ENCODE results near the gene DCD.
"Not testable (repeated sequence)": the region's sequence is repeated elsewhere in the genome, so short reads cannot be mapped to it uniquely, and the experiment has no call there.

DCD gene

DNA sequence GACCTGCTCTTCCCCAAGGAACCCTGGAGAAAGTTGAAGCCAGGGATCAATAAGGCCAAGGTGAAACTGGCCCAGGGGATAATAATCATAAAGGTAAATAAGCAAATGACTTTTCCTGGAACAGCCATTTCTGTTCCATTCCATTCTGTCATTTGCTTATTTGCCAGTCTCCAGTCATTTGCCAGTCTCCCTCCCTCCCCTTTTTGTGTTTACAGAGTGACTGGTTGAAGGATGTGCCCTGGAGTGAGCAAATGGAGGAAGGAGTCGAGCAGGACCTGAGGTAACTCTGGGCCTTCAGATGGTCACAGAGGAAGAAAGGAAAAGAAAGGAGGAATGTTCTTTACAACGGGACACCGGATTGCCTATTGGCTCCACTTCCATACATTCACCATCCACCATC is 17.8 kb upstream of the DCD start:
- DNase-seq (ENCODE audit: low read depth, low spot score): no peak
- in situ Hi-C loops (cut with HindIII; ENCODE audit: low sequenced_read_pairs): no loop called here
- no peak overlapping the region for H3K4me3 ChIP-seq (ENCODE audit: low read depth, low read length)
- TF ChIP-seq, protein P1, sequence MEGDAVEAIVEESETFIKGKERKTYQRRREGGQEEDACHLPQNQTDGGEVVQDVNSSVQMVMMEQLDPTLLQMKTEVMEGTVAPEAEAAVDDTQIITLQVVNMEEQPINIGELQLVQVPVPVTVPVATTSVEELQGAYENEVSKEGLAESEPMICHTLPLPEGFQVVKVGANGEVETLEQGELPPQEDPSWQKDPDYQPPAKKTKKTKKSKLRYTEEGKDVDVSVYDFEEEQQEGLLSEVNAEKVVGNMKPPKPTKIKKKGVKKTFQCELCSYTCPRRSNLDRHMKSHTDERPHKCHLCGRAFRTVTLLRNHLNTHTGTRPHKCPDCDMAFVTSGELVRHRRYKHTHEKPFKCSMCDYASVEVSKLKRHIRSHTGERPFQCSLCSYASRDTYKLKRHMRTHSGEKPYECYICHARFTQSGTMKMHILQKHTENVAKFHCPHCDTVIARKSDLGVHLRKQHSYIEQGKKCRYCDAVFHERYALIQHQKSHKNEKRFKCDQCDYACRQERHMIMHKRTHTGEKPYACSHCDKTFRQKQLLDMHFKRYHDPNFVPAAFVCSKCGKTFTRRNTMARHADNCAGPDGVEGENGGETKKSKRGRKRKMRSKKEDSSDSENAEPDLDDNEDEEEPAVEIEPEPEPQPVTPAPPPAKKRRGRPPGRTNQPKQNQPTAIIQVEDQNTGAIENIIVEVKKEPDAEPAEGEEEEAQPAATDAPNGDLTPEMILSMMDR (IDR thresholded peaks at IDR 0.05; ENCODE audit: low read depth, low read length): no peak

DNA sequence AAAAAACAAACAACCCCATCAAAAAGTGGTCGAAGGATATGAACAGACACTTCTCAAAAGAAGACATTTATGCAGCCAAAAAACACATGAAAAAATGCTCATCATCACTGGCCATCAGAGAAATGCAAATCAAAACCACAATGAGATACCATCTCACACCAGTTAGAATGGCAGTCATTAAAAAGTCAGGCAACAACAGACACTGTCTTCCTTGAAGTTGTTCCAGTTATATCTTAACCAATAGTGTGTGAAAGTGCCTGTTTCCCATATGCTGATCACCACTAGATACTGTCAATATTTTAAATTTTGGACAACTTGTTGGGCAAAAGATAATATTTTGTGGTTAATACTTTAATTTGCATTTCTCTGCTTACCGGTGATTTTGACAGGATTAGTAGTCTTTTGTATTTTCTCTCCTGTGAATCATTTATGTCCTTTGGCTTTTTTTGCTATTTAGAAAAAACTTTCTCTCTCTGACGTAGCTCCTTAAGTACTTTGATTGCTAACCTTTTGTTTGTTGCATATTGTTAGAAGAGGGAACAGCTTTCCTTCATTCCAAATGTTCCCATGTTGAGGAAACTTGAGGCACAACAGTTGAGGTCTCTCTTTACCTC is 17.0 kb upstream of the DCD start:
- DNase-seq (ENCODE audit: low read depth, low spot score); H3K4me3 ChIP-seq (ENCODE audit: low read depth, low read length); in situ Hi-C loops (cut with HindIII; ENCODE audit: low sequenced_read_pairs): not testable (repeated sequence)

DNA sequence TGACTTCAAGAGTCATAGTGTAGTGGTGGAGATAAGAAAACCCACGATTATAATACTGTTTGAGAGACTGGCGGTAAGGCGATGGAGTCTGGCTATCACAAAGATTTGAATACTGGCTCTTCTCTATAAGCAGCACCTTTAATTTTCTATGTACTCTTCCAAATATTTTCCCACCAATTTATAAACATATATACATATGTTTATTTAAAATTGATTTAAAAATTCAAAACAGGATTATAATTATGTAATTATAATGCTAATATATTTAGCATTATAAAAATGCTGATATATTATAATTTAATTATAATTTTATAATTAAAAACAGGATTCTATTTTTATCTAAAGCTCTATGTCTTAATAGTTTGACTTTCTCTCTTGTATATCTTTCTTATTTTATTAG is 15.4 kb upstream of the DCD start:
- no peak for DNase-seq (ENCODE audit: low read depth, low spot score)
- in situ Hi-C loops (cut with HindIII; ENCODE audit: low sequenced_read_pairs): no loop called here
- no peak overlapping the region for H3K4me3 ChIP-seq (ENCODE audit: low read depth, low read length)
- TF ChIP-seq, protein P1 (IDR thresholded peaks at IDR 0.05; ENCODE audit: low read depth, low read length): no peak

DNA sequence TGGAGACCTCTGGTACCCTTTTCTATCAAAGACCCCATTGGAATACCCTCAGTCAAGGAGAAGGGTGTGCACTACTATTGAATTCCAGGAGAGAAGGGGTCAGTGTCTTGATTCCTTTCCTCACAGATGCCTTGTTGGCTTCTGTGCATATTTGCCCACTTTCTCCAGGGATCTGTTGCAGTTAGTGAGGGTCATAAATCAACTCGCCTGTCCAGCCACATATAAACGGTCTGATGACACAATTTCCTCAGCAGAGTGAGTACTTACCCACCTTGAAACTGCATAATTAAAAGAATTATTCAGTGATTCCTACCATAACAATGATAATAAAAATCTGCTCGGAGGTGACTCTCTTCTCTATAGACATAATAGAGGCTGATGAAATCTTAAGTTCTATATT is 13.9 kb upstream of the DCD start:
- no peak overlapping the region for H3K4me3 ChIP-seq (ENCODE audit: low read depth, low read length)
- TF ChIP-seq, protein P1 (IDR thresholded peaks at IDR 0.05; ENCODE audit: low read depth, low read length): no peak
- DNase-seq (ENCODE audit: low read depth, low spot score): no peak
- in situ Hi-C loops (cut with HindIII; ENCODE audit: low sequenced_read_pairs): no loop called here

DNA sequence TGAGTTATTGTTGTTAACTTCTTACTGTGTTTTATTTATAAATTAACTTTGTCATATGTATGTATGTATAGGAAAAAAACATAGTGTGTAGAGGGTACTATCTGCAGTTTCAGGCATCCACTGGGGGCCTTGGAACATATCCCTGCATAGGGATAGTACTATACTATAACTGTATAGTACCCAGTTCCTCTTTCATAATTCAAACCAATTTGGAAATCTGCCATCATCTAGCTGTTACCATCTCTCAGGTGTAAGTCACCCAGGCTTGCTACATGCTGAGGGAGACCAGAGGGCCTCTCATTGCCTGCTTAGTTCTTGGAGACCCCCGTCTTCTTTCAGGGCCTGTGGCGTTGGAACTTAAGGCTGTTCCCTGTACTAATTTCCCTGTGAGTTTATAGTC is 12.9 kb upstream of the DCD start:
- in situ Hi-C loops (cut with HindIII; ENCODE audit: low sequenced_read_pairs): no loop called here

DNA sequence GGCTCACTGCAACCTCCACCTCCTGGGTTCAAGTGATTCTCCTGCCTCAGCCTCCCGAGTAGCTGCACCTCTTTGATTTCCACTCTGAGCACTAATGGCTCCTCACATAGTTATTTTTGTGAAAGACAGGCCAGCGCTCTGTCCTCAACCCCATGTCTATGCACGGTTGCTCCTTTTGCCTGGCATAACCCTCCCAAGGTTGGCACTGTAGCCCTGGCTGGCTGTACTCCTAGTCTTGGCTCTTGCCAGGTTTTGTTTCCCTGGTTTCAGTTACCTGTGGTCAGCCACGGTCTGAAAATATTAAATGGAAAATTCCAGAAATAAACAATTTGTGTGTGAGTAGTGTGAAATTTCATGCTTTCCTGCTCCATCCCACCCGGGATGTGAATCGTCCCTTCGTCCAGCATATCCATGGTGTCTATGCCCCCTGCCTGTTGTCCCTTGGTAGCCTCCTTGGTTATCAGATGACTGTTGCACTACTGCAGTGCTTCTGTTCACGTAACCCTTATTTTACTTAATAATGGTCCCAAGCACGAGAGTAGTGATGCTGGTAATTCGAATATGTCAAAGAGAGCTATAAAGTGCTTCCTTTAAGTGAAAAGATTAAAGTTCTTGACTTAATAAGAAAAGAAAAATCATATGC is 12.3 kb upstream of the DCD start:
- no peak for DNase-seq (ENCODE audit: low read depth, low spot score)
- no peak overlapping the region for H3K4me3 ChIP-seq (ENCODE audit: low read depth, low read length)
- TF ChIP-seq, protein P1 (IDR thresholded peaks at IDR 0.05; ENCODE audit: low read depth, low read length): no peak
- in situ Hi-C loops (cut with HindIII; ENCODE audit: low sequenced_read_pairs): no loop called here

More for the DNA sequence above, 12.9 kb upstream of the DCD start:
- no peak for DNase-seq (ENCODE audit: low read depth, low spot score)
- TF ChIP-seq, protein P1 (IDR thresholded peaks at IDR 0.05; ENCODE audit: low read depth, low read length): no peak
- no peak overlapping the region for H3K4me3 ChIP-seq (ENCODE audit: low read depth, low read length)

All from astrocyte of the spinal cord (primary cell).